Tibial nerve (tissue), 4 donors: ENCODE results near the gene ABI1. TPM values are rescaled to one million over a fixed set of nuclear protein-coding genes. Genes with fewer than 3 reads are reported as not detected.

ENCODE experiments used
- DNase-seq, 2 donors: peaks; one replicate each; pipeline ENCODE4 v3.0.0-alpha.2; 2019; ENCODE audit warnings: low spot score in 2 of 2
- H3K27ac ChIP-seq, 4 donors: fragments of 200-600 bp; sonication (generic) in 3 of 4; one replicate each; pipeline ENCODE4 v1.5.1; 2017 to 2019; ENCODE audit warnings: mild to moderate bottlenecking in 1 of 4
- H3K27me3 ChIP-seq, 2 donors: fragments of 200-600 bp; sonication (generic) in 1 of 2; one replicate each; pipeline versions ENCODE4 v1.5.1 to v1.6.0; 2017 to 2019
- H3K36me3 ChIP-seq, 3 donors: fragments of 200-600 bp; sonication (generic); one replicate each; pipeline ENCODE4 v1.5.1; 2018 to 2019
- H3K4me1 ChIP-seq, 4 donors: fragments of 200-600 bp; sonication (generic) in 3 of 4; one replicate each; pipeline ENCODE4 v1.5.1; 2017 to 2019
- H3K4me3 ChIP-seq, 4 donors: fragments of 200-600 bp; sonication (generic) in 3 of 4; one replicate each; pipeline ENCODE4 v1.5.1; 2017 to 2019; ENCODE audit warnings: mild to moderate bottlenecking in 1 of 4, moderate library complexity in 1 of 4
- H3K9me3 ChIP-seq, 4 donors: fragments of 200-600 bp; sonication (generic) in 3 of 4; one replicate each; pipeline ENCODE4 v1.5.1; 2017 to 2019
- EP300 ChIP-seq, 2 donors: sonication (generic); formaldehyde crosslinking; IDR thresholded peaks; one replicate each; pipeline ENCODE4 v1.6.1; 2017; ENCODE audit warnings: antibody characterized with exemption in 2 of 2, mild to moderate bottlenecking in 1 of 2
- POLR2A ChIP-seq, 2 donors: fragments of 450-650 bp; IDR thresholded peaks; one replicate each; pipeline ENCODE4 v1.6.1; 2017; ENCODE audit warnings: antibody characterized with exemption in 2 of 2, mild to moderate bottlenecking in 2 of 2, moderate library complexity in 2 of 2
- WGBS, 2 donors: methylation state at CpG; one replicate each; pipeline ENCODE4 v1.1.5; 2018; 5-methylcytosine and 5-hydroxymethylcytosine counted together
- total RNA-seq, 4 donors: library from RNA; depleted of rRNA; stranded (reverse); fragments of >200 nt; gene quantifications; one replicate each; pipeline ENCODE4 v1.1.0, GENCODE V29; 2016
- TF ChIP-seq, protein P1 (sequence below), 5 experiments: fragments of 200-600 bp in 3 of 5; fragments of 450-650 bp in 2 of 5; sonication (generic) in 3 of 5; IDR thresholded peaks; one replicate each; pipeline ENCODE4 v1.5.1; 2016 to 2019; ENCODE audit warnings: antibody characterized with exemption in 5 of 5, mild to moderate bottlenecking in 3 of 5, moderate library complexity in 2 of 5

The ABI1 gene
- total RNA-seq, 4 donors from 2014 or later, result 25.9 to 32.1 (median 29.9) TPM

DNA sequence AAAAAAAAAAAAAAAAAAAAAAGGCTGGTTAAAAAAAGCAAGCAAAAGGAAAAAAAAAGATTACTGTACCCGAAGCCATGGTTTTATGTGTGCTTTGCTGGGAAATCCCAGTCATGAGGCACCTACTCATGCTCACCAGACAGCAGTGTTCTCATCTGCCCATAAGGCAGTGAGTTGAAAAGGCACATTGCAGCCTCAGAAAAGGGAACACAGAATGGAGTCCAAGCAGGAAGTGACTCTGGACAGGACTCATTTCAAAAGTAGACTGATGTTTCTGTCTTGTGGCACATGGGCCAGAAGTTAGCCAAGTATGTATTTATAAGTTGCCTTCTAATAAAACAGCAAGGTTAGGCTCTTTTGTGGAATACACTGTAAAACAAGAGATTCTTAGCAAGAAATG, 123.0 kb downstream of the ABI1 start:
- Histone ChIP-seq H3K36me3 (peaks cover 0 to 80% (median 0%) of the 10 kb centered on the region in 3 donors), H3K9me3 (no peaks in the 10 kb centered on the region), H3K27ac (no peak overlapping the region), H3K4me1 (peaks cover 0 to 5% (median 0%) of the 10 kb centered on the region in 4 donors), H3K4me3 (no peak overlapping the region), H3K27me3 (no peaks in the 10 kb centered on the region)
- 57 to 71% methylated on average over 1 of the region's 1 CpG for WGBS, 2 donors
- TF ChIP-seq POLR2A (IDR thresholded peaks at IDR 0.05) (no peak), EP300 (IDR thresholded peaks at IDR 0.05) (peak in 1 of 2 donors; percentile 58)
- TF ChIP-seq, protein P1, sequence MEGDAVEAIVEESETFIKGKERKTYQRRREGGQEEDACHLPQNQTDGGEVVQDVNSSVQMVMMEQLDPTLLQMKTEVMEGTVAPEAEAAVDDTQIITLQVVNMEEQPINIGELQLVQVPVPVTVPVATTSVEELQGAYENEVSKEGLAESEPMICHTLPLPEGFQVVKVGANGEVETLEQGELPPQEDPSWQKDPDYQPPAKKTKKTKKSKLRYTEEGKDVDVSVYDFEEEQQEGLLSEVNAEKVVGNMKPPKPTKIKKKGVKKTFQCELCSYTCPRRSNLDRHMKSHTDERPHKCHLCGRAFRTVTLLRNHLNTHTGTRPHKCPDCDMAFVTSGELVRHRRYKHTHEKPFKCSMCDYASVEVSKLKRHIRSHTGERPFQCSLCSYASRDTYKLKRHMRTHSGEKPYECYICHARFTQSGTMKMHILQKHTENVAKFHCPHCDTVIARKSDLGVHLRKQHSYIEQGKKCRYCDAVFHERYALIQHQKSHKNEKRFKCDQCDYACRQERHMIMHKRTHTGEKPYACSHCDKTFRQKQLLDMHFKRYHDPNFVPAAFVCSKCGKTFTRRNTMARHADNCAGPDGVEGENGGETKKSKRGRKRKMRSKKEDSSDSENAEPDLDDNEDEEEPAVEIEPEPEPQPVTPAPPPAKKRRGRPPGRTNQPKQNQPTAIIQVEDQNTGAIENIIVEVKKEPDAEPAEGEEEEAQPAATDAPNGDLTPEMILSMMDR (IDR thresholded peaks at IDR 0.05), result no peak
- peak in 1 of 2 donors; percentile 11 for DNase-seq

DNA sequence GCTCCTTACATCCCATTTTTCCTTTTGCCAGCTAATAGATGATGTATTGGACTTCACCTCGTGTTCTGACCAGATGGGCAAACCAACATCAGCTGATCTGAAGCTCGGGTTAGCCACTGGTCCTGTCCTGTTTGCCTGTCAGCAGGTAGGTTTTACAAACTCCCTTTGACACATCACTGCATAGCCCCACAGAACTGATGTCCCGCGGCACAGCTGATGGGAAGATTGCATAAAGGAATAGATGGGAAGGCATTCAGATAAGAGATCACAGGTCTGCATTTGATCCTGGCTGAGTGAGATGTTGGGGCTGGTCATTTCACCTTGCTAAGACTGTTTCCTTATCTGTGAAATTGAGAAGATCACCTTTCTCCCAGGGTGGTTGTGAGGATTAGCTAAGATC, 125.3 kb downstream of the ABI1 start:
- TF ChIP-seq EP300 (IDR thresholded peaks at IDR 0.05), result no peak
- TF ChIP-seq POLR2A (IDR thresholded peaks at IDR 0.05), result no peak
- no peak overlapping the region for H3K27ac ChIP-seq
- no peak overlapping the region for H3K4me3 ChIP-seq
- peaks cover 0 to 5% (median 0%) of the 10 kb centered on the region in 4 donors for H3K4me1 ChIP-seq
- WGBS, 2 donors, result 95 to 98% methylated on average over 4 of the region's 4 CpGs
- no peak for DNase-seq
- no peaks in the 10 kb centered on the region for H3K9me3 ChIP-seq
- H3K27me3 ChIP-seq, result no peaks in the 10 kb centered on the region
- peaks cover 0 to 80% (median 0%) of the 10 kb centered on the region in 3 donors for H3K36me3 ChIP-seq

DNA sequence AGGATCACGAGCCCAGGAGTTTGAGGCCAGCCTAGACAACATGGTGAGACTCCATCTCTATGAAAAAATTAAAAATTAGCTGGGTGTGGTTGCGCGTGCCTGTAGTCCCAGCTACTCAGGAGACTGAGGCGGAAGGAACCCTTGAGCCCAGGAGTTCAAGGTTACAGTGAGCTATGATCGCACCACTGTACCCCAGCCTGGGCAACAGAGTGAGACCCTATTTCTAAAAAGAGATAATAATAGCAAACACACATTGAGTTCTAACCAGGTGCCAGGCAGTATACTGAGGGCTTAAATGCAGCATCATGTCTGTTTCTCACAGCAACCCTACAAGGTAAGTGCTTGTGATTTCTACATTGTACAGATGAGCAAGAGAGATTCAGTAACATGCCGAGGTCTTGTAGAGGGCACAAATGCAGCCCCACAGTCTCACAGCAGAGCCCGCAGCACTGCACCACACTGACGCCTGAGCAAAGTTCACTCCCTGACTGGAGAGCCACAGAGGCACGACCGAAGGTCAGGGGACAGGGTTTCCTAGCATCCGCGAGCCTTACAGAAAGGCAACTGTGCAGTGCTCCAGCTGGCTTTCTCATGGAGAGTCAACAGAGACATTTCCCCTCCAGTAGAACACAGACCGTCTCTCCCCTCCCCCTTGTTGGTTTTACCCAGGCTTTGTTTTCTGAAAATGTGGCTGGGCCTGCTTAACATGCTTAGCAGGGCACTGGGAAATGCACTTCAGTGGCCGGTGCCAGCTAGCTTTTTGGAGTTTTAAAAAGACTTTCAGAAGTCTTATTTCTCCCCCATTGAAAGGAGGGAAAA, 126.8 kb downstream of the ABI1 start:
- Histone ChIP-seq H3K36me3 (peaks cover 0 to 78% (median 0%) of the 10 kb centered on the region in 3 donors), H3K9me3 (no peaks in the 10 kb centered on the region), H3K4me3 (no peak overlapping the region), H3K27ac (peak overlapping the region in 3 of 4 donors; percentile 27 to 49 (median 33)), H3K4me1 (peaks cover 0 to 5% (median 0%) of the 10 kb centered on the region in 4 donors), H3K27me3 (no peaks in the 10 kb centered on the region)
- TF ChIP-seq POLR2A (IDR thresholded peaks at IDR 0.05) (no peak), EP300 (IDR thresholded peaks at IDR 0.05) (no peak)
- TF ChIP-seq, protein P1 (IDR thresholded peaks at IDR 0.05), result no peak
- no peak for DNase-seq
- WGBS, 2 donors, result 66% methylated on average over 13 to 14 of the region's 14 CpGs

DNA sequence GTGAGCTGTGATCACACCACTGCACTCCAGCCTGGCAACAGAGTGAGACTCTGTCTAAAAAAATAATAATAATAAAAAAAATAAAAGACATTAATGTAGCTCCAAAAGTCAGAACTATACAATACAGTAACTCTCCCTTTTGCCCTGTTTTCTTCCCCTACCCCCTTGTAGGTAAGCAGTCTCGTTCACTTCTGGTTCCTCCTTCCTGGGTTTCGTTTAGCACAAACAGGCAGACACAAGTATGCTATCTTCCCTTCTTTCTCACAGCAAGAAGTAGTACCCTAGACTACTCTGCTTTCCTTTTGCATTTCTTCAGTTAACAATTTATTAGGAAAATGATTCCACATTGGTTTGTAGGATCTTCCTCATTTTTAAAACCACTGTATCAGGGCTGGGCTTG, 130.2 kb downstream of the ABI1 start:
- no peak overlapping the region for H3K27ac ChIP-seq
- H3K36me3 ChIP-seq, result peaks cover 0 to 59% (median 0%) of the 10 kb centered on the region in 3 donors
- no peak for DNase-seq
- WGBS, 2 donors, result 87 to 91% methylated on average over 2 of the region's 2 CpGs
- no peak overlapping the region for H3K4me3 ChIP-seq
- TF ChIP-seq POLR2A (IDR thresholded peaks at IDR 0.05) (no peak), EP300 (IDR thresholded peaks at IDR 0.05) (no peak)
- TF ChIP-seq, protein P1 (IDR thresholded peaks at IDR 0.05), result no peak
- H3K4me1 ChIP-seq, result peaks cover 0 to 5% (median 0%) of the 10 kb centered on the region in 4 donors
- no peaks in the 10 kb centered on the region for H3K9me3 ChIP-seq
- no peaks in the 10 kb centered on the region for H3K27me3 ChIP-seq

DNA sequence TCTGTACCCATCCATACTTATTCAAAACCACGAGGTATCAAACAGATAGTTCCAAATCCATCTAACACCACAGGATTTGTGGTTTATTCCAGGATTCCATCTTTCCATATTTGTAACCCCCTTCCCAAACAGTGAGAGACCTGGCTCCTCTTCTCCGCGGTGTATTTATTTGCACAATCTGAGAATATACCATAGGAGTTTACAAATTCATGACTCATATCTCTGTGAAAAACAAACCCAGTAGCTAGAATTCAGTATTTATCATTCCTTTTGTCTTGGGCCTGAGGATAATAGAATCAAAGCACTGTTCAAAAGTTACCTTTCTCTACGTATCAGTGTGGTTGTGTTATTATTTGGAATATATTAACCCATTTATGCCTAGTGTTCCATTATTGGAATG, 131.4 kb downstream of the ABI1 start:
- no peaks in the 10 kb centered on the region for H3K9me3 ChIP-seq
- DNase-seq, result no peak
- H3K4me1 ChIP-seq, result no peaks in the 10 kb centered on the region
- no peak for TF ChIP-seq EP300 (IDR thresholded peaks at IDR 0.05)
- TF ChIP-seq, protein P1 (IDR thresholded peaks at IDR 0.05), result no peak
- no peak for TF ChIP-seq POLR2A (IDR thresholded peaks at IDR 0.05)
- no peak overlapping the region for H3K27ac ChIP-seq
- peaks cover 0 to 62% (median 0%) of the 10 kb centered on the region in 3 donors for H3K36me3 ChIP-seq
- no peaks in the 10 kb centered on the region for H3K27me3 ChIP-seq
- no peak overlapping the region for H3K4me3 ChIP-seq
- WGBS, 2 donors, result 82 to 85% methylated on average over 4 of the region's 4 CpGs
